Bronchial epithelial cell (primary cell): ENCODE results near the gene GRM5. TPM values are rescaled to one million over a fixed set of nuclear protein-coding genes. Genes with fewer than 3 reads are reported as not detected.

Source experiments
- DNase-seq: peaks from one replicate; pipeline ENCODE4 v3.0.0-alpha.2; 2010; ENCODE audit warnings: low read depth
- FAIRE-seq: peaks from 2 replicates; lab custom pipeline; 2011; peaks lifted over from hg19 to GRCh38; lab: Jason Lieb, UNC
- H3K27me3 ChIP-seq: 2 replicates; pipeline ENCODE4 v1.5.1; 2011; ENCODE audit warnings: low read length; ENCODE audit not compliant: control insufficient read depth, insufficient read depth
- H3K36me3 ChIP-seq: 2 replicates; pipeline ENCODE4 v1.5.1; 2011; ENCODE audit warnings: low read length; ENCODE audit not compliant: control insufficient read depth, insufficient read depth
- H3K4me3 ChIP-seq: 2 replicates; pipeline ENCODE4 v1.5.1; 2011; ENCODE audit warnings: mild to moderate bottlenecking, low read depth, low read length, control low read depth
- total RNA-seq: library from RNA; depleted of rRNA; stranded (reverse); fragments of >200 nt; gene quantifications from 2 replicates; pipeline ENCODE4 v1.2.1, GENCODE V29; 2014
- TF ChIP-seq, protein P1 (sequence below): IDR thresholded peaks from 2 replicates; pipeline ENCODE4 v1.5.1; 2011; ENCODE audit warnings: mild to moderate bottlenecking, moderate library complexity, low read length, control low read depth, inconsistent platforms; ENCODE audit not compliant: insufficient read depth, severe bottlenecking

Gene GRM5
- total RNA-seq, 1 donor from 2014 or later, result not detected

DNA sequence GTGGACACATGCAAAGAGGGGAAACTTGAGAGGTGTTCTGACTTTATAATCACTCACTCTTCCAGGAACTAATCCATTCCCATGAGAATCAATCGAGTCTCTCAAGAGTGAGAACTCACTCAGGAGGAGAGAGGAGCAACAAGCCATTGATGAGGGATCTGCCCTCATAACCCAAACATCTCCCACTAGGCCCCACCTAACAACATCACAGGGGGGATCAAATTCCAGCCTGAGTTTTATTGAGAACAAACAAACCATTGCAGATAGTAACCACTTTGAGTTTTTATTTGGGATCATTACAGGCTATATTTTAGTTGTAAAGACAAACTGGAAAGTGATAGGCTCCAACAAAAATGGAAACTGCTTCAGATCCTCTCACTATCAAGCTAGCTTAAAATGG lies 399.4 kb downstream of the GRM5 start:
- FAIRE-seq (no peak), DNase-seq (no peak)
- TF ChIP-seq, protein P1, sequence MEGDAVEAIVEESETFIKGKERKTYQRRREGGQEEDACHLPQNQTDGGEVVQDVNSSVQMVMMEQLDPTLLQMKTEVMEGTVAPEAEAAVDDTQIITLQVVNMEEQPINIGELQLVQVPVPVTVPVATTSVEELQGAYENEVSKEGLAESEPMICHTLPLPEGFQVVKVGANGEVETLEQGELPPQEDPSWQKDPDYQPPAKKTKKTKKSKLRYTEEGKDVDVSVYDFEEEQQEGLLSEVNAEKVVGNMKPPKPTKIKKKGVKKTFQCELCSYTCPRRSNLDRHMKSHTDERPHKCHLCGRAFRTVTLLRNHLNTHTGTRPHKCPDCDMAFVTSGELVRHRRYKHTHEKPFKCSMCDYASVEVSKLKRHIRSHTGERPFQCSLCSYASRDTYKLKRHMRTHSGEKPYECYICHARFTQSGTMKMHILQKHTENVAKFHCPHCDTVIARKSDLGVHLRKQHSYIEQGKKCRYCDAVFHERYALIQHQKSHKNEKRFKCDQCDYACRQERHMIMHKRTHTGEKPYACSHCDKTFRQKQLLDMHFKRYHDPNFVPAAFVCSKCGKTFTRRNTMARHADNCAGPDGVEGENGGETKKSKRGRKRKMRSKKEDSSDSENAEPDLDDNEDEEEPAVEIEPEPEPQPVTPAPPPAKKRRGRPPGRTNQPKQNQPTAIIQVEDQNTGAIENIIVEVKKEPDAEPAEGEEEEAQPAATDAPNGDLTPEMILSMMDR, result no peak
- Histone ChIP-seq H3K4me3 (no peak overlapping the region), H3K36me3 (no peaks in the 10 kb centered on the region), H3K27me3 (no peaks in the 10 kb centered on the region)

DNA sequence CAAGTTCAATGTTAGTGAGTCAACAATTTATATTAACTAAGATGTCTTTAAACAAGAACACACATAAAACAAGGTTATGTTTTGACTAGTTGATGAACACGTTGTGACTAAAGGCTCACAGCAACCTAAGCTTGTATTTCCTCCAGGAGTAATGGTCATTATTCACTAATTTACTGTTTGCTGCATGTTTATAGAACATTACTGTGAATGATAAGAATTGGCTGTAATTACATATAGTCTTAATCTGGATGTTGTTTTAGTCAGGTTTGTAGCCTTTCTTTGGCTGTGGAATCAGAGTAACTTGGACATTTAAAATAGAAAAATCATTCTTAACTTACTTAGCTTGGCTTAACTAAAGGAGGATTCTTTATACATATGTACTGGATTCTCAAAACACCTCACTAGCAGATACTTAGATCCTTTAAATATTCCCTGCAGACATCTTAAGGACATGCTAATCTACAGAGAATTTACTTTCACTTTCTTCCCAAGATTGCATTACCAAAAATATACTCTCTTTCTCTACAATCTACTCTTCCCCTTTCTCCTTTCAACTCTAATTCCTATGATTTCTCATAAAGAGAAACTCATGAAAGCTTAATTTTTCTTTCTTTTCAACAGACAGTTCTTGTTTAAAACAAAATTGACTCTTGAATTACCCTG lies 408.6 kb downstream of the GRM5 start:
- H3K27me3 ChIP-seq, result no peaks in the 10 kb centered on the region
- no peaks in the 10 kb centered on the region for H3K36me3 ChIP-seq
- DNase-seq (peak; percentile 61), FAIRE-seq (no peak)
- no peak overlapping the region for H3K4me3 ChIP-seq
- TF ChIP-seq, protein P1, result no peak

GRCh38 chr11:88656283-88656682 lies 409.5 kb downstream of the GRM5 start:
- Histone ChIP-seq H3K36me3 (no peaks in the 10 kb centered on the region), H3K4me3 (no peak overlapping the region), H3K27me3 (no peaks in the 10 kb centered on the region)
- no peak for DNase-seq
- TF ChIP-seq, protein P1, result no peak
- no peak for FAIRE-seq

DNA sequence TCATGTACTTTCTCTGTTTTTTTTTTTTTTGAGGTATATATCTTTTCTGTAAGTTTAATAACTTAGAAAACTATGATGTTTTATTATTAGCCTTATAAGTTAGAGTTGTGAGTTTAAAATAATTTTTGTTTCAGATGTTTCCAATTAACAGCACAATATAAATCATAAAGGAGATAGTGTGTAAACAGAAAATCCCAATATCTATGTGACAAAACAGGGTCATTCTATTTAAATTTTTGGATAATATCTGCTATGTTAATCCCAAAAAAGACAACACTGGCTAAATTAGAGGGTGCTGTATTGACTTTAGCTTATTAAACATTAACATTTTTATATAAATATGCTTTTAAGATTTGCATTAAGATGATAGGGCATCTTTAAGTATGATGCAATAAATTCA lies 410.1 kb downstream of the GRM5 start:
- DNase-seq, result no peak
- no peak overlapping the region for H3K4me3 ChIP-seq
- H3K27me3 ChIP-seq, result no peaks in the 10 kb centered on the region
- TF ChIP-seq, protein P1, result no peak
- H3K36me3 ChIP-seq, result no peaks in the 10 kb centered on the region
- FAIRE-seq, result no peak

DNA sequence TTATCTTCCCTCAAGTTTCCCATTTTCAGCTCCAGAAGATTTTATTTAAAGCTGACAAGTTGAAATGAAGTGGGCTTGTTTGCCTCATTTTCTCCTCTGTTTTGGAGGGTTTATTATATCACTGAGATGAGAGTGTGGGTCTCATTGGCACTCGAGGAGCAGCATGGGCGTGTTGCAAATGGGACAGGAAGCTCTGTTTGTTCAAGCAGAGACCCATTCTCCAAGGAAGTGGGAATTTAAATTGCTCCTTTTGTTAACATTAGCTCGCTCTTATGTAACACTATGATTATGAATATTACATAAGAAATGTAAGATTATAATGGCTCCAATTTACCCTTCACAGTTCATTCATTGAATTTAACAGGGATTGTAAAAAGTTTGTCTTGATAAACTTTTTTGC lies 410.6 kb downstream of the GRM5 start:
- DNase-seq (peak; percentile 4), FAIRE-seq (no peak)
- no peaks in the 10 kb centered on the region for H3K27me3 ChIP-seq
- H3K36me3 ChIP-seq, result no peaks in the 10 kb centered on the region
- TF ChIP-seq, protein P1, result no peak
- H3K4me3 ChIP-seq, result no peak overlapping the region

- Histone ChIP-seq H3K4me3 (no peak overlapping the region), H3K27me3 (no peaks in the 10 kb centered on the region), H3K36me3 (no peaks in the 10 kb centered on the region)
- FAIRE-seq (no peak), DNase-seq (peak; percentile 3)
- TF ChIP-seq, protein P1, result no peak
These were observed 414.2 kb downstream of the GRM5 start for GRCh38 chr11:88651556-88651955.
